Fibroblast of villous mesenchyme (primary cell): ENCODE data around the gene ANKFN1. TPM values are rescaled to one million over a fixed set of nuclear protein-coding genes. Genes with fewer than 3 reads are reported as not detected.

Source experiments
- DNase-seq: peaks from one replicate; pipeline ENCODE4 v3.0.0-alpha.2; 2010; ENCODE audit warnings: low read depth
- H3K4me3 ChIP-seq: 2 replicates; pipeline ENCODE4 v1.5.1; 2011; ENCODE audit warnings: low read depth, mild to moderate bottlenecking, low read length
- total RNA-seq: library from RNA; depleted of rRNA; stranded (reverse); fragments of >200 nt; gene quantifications from 2 replicates; pipeline ENCODE4 v1.2.3, GENCODE V29; 2012
- TF ChIP-seq, protein P1 (sequence below): IDR thresholded peaks from 2 replicates; pipeline ENCODE4 v1.5.1; 2012; ENCODE audit warnings: low read depth, mild to moderate bottlenecking, low read length; ENCODE audit not compliant: insufficient read depth

The ANKFN1 gene
- total RNA-seq, 1 donor = under 0.01 TPM

GRCh38 chr17:56130026-56130425 lies 23.2 kb upstream of the ANKFN1 start:
- TF ChIP-seq, protein P1, sequence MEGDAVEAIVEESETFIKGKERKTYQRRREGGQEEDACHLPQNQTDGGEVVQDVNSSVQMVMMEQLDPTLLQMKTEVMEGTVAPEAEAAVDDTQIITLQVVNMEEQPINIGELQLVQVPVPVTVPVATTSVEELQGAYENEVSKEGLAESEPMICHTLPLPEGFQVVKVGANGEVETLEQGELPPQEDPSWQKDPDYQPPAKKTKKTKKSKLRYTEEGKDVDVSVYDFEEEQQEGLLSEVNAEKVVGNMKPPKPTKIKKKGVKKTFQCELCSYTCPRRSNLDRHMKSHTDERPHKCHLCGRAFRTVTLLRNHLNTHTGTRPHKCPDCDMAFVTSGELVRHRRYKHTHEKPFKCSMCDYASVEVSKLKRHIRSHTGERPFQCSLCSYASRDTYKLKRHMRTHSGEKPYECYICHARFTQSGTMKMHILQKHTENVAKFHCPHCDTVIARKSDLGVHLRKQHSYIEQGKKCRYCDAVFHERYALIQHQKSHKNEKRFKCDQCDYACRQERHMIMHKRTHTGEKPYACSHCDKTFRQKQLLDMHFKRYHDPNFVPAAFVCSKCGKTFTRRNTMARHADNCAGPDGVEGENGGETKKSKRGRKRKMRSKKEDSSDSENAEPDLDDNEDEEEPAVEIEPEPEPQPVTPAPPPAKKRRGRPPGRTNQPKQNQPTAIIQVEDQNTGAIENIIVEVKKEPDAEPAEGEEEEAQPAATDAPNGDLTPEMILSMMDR = no peak
- no peak for DNase-seq
- H3K4me3 ChIP-seq = no peak overlapping the region

DNA sequence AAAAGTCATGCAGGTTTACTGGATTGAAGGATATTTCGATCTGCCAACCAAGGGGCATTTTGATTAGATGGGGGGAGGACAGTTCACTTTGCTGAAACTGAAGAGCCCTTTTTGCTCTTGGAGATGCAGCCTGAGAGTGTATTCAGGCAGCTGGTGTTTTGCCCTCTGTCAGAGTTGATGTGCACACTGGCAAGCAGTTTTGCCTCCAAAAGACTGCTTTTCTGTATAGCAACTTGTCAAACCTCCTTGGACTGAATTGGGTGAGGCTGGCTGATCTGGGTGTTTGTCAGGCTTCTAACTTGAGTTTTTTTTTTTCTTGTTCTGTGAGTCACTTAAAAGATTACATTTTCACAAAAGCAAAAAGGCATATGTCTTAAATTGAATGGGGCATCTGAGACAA lies 22.6 kb upstream of the ANKFN1 start:
- TF ChIP-seq, protein P1 = no peak
- DNase-seq = no peak
- H3K4me3 ChIP-seq = no peak overlapping the region

GRCh38 chr17:56131431-56131830 lies 21.8 kb upstream of the ANKFN1 start:
- TF ChIP-seq, protein P1 = no peak
- no peak for DNase-seq
- H3K4me3 ChIP-seq = no peak overlapping the region

- H3K4me3 ChIP-seq = no peak overlapping the region
- no peak for DNase-seq
- TF ChIP-seq, protein P1 = no peak
Observed at GRCh38 chr17:56136301-56136700, 17.0 kb upstream of the ANKFN1 start.

DNA sequence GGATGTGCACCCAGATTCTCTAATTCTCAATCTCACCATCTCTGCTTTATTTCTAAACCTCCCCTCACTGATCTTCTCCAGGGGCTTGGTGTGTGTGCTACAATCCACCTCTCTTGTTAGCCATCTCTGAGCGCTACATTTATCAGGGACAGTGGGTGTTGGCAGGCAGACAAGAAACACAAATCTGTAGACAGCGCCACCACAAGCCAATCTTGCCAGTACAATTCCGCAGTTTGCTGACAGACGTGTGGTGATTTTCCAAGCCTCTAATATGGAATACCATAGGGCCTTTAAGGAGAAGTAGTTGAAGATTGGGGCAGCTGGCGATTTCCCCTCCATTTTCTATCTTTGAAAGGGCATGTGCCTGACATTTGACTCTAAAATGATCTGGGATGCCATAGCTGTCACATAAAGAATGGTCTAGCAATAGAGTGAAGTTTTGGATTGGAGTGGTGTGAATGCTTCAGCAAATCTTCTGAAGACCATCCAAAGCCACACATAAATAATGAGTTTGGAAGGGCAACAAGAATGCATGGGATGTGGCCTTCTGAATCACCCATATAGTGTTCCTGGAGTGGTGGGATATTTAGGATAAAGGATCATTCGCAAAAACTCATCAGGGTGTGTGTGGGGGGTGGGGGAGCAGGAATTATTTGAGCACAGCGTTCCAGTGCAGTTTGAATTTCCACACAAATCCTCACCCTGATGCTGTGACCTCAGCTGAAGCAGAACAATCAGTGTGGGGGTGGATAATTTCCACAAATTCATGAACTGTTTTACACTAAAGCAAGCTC lies 12.0 kb upstream of the ANKFN1 start:
- no peak for DNase-seq
- no peak overlapping the region for H3K4me3 ChIP-seq

DNA sequence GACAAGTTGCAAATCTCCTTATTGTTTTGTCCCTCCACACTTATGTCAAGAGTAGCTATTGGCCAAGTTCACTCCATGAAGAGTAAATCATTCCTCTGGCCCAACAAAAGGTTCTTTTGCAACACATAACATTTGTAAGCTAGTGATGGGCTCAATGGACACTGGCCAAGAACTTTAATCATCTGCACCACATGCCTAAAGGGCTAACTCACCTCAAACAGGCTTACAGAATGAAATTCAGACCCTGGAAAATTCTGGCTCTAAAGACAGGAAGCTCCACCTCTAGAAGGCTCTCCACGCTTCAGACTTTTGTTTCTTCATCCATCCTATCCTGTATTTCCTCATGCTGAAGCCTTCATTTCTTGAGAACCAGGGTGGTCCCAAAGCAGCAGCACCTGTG lies 10.9 kb upstream of the ANKFN1 start:
- TF ChIP-seq, protein P1 = no peak
- no peak overlapping the region for H3K4me3 ChIP-seq
- peak; percentile 6 for DNase-seq

More for the DNA sequence above, 12.0 kb upstream of the ANKFN1 start:
- TF ChIP-seq, protein P1 = no peak

GRCh38 chr17:56142781-56143180 lies 10.5 kb upstream of the ANKFN1 start:
- TF ChIP-seq, protein P1 = no peak
- DNase-seq = no peak
- H3K4me3 ChIP-seq = no peak overlapping the region
